Cardiac fibroblast (primary cell): ENCODE results near the gene ACBD3.

Experiments used
- DNase-seq, 2 donors: peaks; one replicate each; pipeline versions ENCODE4 v3.0.0 to v3.0.0-alpha.2; 2010; ENCODE audit warnings: low read depth in 2 of 2
- H3K4me3 ChIP-seq, 2 donors: replicated peaks in 1 of 2; 1 replicate in 1 of 2; 2 replicates in 1 of 2; pipeline ENCODE4 v1.5.1; 2011; ENCODE audit warnings: low read depth in 2 of 2, low read length in 2 of 2, mild to moderate bottlenecking in 2 of 2, moderate library complexity in 1 of 2
- CTCF ChIP-seq: IDR thresholded peaks from one replicate; pipeline ENCODE4 v1.5.1; 2011; ENCODE audit warnings: low read depth, mild to moderate bottlenecking, low read length, inconsistent platforms

ACBD3 gene

GRCh38 chr1:226131639-226132038, 54.9 kb downstream of the ACBD3 start:
- no peak for TF ChIP-seq CTCF
- DNase-seq = no peak
- no peak overlapping the region for H3K4me3 ChIP-seq

GRCh38 chr1:226129230-226129629, 57.3 kb downstream of the ACBD3 start:
- DNase-seq = no peak
- H3K4me3 ChIP-seq = no peak overlapping the region
- no peak for TF ChIP-seq CTCF

DNA sequence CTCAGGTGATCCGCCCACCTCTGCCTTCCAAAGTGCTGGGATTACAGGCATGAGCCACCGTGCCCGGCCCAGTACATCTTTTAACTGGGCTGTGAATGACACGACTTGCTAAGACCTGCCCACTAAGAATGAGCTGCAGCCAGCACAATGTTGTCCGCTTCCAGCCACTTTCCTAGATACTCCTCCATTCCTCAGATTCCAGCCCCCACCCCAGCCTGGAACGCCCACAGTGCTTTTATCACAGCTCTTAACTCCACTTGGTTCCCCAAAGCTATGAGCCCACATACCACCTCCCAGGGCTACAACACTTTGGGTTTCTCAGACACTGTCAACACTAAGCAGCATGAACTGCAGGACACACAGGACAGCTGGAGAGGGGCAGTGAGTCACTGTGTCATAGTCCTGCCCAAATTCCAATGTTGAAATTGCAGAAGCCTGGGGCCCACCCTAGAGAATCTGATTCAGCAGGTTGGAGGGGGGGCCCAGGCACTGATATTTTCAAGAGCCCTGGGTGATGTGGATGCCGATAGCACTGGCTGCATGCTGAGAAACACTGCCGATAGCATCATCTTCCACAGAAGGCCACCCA, 58.0 kb downstream of the ACBD3 start:
- no peak overlapping the region for H3K4me3 ChIP-seq
- DNase-seq = peak; percentile 63 to 68

GRCh38 chr1:226126824-226127569, 59.5 kb downstream of the ACBD3 start:
- DNase-seq = peak in 1 of 2 donors; percentile 19

More for the DNA sequence above, 58.0 kb downstream of the ACBD3 start:
- TF ChIP-seq CTCF = no peak

GRCh38 chr1:226125831-226126230, 60.7 kb downstream of the ACBD3 start:
- no peak for TF ChIP-seq CTCF
- H3K4me3 ChIP-seq = no peak overlapping the region
- DNase-seq = no peak

More at GRCh38 chr1:226126824-226127569, 59.5 kb downstream of the ACBD3 start:
- no peak for TF ChIP-seq CTCF
- no peak overlapping the region for H3K4me3 ChIP-seq

DNA sequence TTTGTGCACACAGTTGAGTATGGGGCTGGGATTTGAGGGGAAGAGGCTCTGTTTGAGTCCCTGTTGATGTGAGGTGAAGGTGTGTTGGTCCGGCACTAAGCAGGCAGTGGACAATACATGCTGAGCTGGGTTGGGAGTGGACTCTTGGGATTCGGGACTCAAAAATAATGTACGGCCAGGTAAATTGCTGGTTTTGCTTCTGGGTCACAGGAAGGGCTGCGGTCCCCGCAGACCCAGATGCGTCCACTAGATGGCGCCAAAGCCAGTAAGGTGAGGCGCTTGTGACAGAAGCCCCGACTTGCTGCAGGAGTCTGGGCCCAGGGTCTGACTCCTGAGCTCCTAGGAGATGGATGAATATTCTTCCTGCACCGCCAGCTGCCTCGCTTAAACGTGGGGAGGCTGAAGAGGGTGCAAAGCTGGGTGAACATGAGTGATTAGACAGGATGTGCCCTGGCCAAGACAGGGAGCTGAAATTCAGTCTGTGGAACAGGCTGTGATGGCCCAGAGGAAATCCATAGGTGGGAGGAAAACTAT, 61.4 kb downstream of the ACBD3 start:
- peak; percentile 83 to 87 for DNase-seq
- peak; percentile 93 for TF ChIP-seq CTCF
- H3K4me3 ChIP-seq = no peak overlapping the region
